Subcutaneous abdominal adipose tissue (tissue), 5 donors: Measurements from ENCODE around the gene SULT1A3.
"Not testable (repeated sequence)": the region's sequence is repeated elsewhere in the genome, so short reads cannot be mapped to it uniquely, and the experiment has no call there.

Experiments
- H3K27ac ChIP-seq: one replicate; pipeline ENCODE4 v1.7.0; 2013; ENCODE audit warnings: low read depth, mild to moderate bottlenecking, inconsistent platforms, low read length, moderate library complexity
- H3K27me3 ChIP-seq, 5 donors: one replicate each; pipeline ENCODE4 v1.7.0; 2013; ENCODE audit warnings: low read length in 5 of 5, inconsistent platforms in 1 of 5; ENCODE audit not compliant: control insufficient read depth in 5 of 5, insufficient read depth in 4 of 5
- H3K36me3 ChIP-seq, 5 donors: one replicate each; pipeline ENCODE4 v1.7.0; 2013; ENCODE audit warnings: low read length in 5 of 5; ENCODE audit not compliant: control insufficient read depth in 5 of 5, insufficient read depth in 5 of 5
- H3K4me1 ChIP-seq, 5 donors: one replicate each; pipeline ENCODE4 v1.7.0; 2013; ENCODE audit warnings: low read length in 5 of 5, mild to moderate bottlenecking in 3 of 5, moderate library complexity in 1 of 5; ENCODE audit not compliant: control insufficient read depth in 5 of 5, insufficient read depth in 5 of 5
- H3K4me3 ChIP-seq, 5 donors: one replicate each; pipeline ENCODE4 v1.7.0; 2013; ENCODE audit warnings: low read length in 5 of 5, low read depth in 1 of 5
- H3K9ac ChIP-seq, 5 donors: one replicate each; pipeline ENCODE4 v1.7.0; 2013; ENCODE audit warnings: low read length in 5 of 5, mild to moderate bottlenecking in 4 of 5, moderate library complexity in 3 of 5
- H3K9me3 ChIP-seq, 5 donors: one replicate each; pipeline ENCODE4 v1.7.0; 2013; ENCODE audit warnings: low read length in 5 of 5; ENCODE audit not compliant: control insufficient read depth in 5 of 5
- donor health status: healthy.
- donor health status: healthy.
- donor health status: healthy.
- donor health status: healthy.
- donor health status: healthy.

SULT1A3 gene

GRCh38 chr16:30199608-30200343 lies 721 bp downstream of the SULT1A3 start:
- H3K27me3 ChIP-seq, H3K9me3 ChIP-seq, H3K27ac ChIP-seq, H3K4me3 ChIP-seq, H3K36me3 ChIP-seq, H3K9ac ChIP-seq, H3K4me1 ChIP-seq: not testable (repeated sequence)

DNA sequence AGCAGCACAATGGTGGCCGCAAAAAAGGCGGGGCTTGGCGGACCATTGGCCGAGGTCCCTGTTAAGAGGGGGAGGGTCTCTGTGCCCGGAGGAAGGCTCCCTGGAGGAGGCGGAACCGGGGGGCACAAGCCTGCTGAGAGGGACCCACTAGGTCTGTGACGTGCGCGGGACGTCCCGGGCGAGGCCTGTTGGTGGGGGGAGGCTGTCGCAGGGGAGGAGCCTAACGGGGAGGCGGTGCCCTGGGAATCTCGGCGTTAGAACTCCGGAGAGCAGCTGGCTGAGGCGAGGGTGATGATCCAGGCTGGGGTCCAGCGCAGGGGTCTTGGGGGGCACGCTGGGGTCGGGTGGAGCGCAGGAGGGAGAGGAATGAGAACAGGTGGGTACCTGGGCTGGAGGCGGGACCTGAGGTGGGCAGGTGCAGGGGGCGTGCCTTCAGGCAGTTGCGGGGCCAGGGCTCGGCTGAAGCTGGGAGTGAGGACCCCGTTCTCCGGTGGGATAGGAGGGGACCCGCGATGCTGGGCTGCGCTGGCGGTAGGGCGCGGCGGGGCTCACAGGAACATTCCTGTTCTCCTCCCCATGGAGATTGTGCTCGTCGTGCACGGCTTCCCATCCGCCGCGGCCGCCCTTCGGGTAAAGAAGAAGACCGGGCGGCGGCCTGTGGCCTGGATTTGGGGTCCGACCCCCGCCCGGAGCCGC lies 6.6 kb downstream of the SULT1A3 start:
- not testable (repeated sequence) for H3K27me3 ChIP-seq, H3K9ac ChIP-seq, H3K36me3 ChIP-seq, H3K4me1 ChIP-seq, H3K27ac ChIP-seq, H3K9me3 ChIP-seq
- H3K4me3 ChIP-seq: peak overlapping the region in 4 of 5 donors; percentile 50 to 60 (median 51)

DNA sequence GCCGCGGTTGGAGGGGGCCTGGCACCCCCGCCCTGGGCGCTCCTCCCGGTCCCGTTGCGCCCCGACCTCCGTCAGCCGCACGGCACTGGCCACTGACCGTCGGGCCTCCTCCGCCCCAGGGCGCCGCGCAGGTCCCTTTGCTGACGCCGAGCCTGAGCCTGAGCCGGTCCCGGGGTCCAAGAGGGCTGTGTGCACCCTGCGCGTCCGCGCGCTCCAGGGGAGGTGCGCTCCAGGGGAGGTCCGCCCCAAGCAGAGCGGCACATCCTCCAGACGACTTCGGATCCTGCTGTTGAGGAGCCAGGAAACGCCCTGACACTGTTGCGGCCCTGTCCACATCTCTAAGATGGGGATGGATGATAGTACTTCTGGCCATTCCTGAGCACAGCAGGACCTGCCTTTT lies 7.2 kb downstream of the SULT1A3 start:
- not testable (repeated sequence) for H3K9me3 ChIP-seq, H3K9ac ChIP-seq, H3K4me1 ChIP-seq, H3K27me3 ChIP-seq, H3K36me3 ChIP-seq, H3K27ac ChIP-seq
- peak overlapping the region in 3 of 5 donors; percentile 51 to 60 (median 51) for H3K4me3 ChIP-seq

DNA sequence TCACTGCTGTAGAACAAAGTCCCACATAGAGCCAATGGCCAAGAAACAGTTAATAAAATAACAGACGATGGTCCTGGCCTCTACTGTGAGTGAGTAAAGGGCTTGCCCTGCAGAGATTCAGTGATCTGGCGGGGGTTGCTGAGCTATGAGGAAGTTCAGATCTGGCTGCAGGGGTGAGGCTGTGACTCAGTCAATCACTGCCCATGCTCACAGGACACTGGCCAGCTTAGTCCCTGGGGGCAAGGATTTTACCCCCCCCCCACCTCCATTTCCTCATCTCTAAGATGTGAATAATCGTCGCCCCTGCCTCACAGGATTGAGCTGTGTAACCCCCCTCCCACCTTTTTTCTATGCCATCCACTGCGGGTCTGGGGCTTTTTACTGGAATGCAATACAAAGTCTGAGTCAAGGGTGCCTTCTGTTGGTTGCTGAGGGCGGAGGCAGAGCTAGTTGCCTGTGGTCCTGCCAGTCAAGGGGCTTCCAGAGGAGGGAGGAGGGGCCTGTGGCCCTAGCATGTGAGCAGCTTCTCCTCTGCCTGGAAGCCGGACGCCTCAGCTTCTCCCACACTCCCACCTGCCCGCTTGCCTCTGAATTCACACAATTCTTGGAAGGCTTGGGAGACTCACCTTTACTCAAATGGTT lies 8.1 kb downstream of the SULT1A3 start:
- H3K27ac ChIP-seq, H3K36me3 ChIP-seq, H3K9me3 ChIP-seq, H3K27me3 ChIP-seq, H3K4me3 ChIP-seq, H3K4me1 ChIP-seq, H3K9ac ChIP-seq: not testable (repeated sequence)

DNA sequence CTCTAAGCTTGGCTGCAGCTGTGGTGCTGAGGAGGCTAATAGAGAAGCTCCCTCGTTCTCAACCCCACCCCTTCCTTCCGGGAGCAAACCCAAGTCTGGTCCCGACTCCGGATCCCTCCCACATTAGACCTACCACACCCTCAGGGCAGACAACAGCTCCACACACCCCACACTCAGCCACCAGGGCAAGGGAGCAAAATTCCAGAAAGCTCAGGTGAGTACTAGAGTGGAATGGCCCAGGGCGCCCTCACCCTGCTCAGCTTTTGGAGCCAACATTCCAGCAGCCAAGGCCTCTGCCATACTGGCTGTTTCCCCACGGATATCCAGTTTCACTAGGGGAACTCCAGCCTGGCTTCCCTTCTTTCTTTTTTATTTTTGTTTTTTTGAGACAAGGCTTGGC lies 10.0 kb downstream of the SULT1A3 start:
- not testable (repeated sequence) for H3K9me3 ChIP-seq, H3K4me1 ChIP-seq, H3K27me3 ChIP-seq, H3K4me3 ChIP-seq, H3K27ac ChIP-seq, H3K36me3 ChIP-seq, H3K9ac ChIP-seq

GRCh38 chr16:30211414-30211813 lies 12.4 kb downstream of the SULT1A3 start:
- not testable (repeated sequence) for H3K27ac ChIP-seq, H3K9ac ChIP-seq, H3K36me3 ChIP-seq, H3K9me3 ChIP-seq, H3K27me3 ChIP-seq, H3K4me3 ChIP-seq, H3K4me1 ChIP-seq

- H3K36me3 ChIP-seq, H3K4me3 ChIP-seq, H3K27ac ChIP-seq, H3K9ac ChIP-seq, H3K9me3 ChIP-seq, H3K4me1 ChIP-seq, H3K27me3 ChIP-seq: not testable (repeated sequence)
These were observed 18.0 kb downstream of the SULT1A3 start for GRCh38 chr16:30217082-30217481.

DNA sequence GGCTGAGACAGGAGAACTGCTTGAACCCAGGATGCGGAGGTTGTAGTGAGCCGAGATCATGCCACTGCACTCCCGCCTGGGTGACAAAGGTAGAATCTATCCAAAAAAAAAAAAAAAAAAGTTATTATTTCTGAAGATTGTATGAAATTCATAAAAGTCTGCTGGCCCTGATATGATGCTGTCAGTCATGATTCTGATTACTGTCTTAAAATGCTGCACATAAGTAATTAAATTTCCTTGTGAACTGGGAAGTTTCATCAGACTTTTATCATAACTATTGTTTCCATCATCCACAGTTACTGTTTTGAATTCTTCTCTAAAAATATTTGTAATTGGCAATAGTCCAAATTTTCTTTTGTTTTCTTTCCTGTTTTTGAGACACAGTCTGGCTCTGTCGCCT lies 49.3 kb downstream of the SULT1A3 start, which contains the start of gene NPIPB13:
TSS of gene NPIPB13 (minus strand) at position 101 of the 400 bp plus-strand sequence. CDS start 2,906 bp downstream, outside the sequence.
- not testable (repeated sequence) for H3K27me3 ChIP-seq, H3K4me1 ChIP-seq, H3K4me3 ChIP-seq

More for the DNA sequence above, 49.3 kb downstream of the SULT1A3 start, which contains the start of gene NPIPB13:
- not testable (repeated sequence) for H3K27ac ChIP-seq, H3K9ac ChIP-seq, H3K36me3 ChIP-seq, H3K9me3 ChIP-seq
